PFSK-1 (cell line): ENCODE data around the gene SLC7A6.

Source experiments
- FOXP2 ChIP-seq: optimal IDR thresholded peaks from 2 replicates; pipeline ENCODE3; 2011; ENCODE audit warnings: borderline replicate concordance, control low read depth, inconsistent platforms; ENCODE audit not compliant: insufficient read depth; ENCODE audit errors: extremely low read length, extremely low read depth
- POLR2AphosphoS5 ChIP-seq: IDR thresholded peaks from 2 replicates; pipeline ENCODE4 v1.6.1; 2012; ENCODE audit warnings: low read depth, mild to moderate bottlenecking, control low read depth, low read length, moderate library complexity
- REST ChIP-seq, 2 experiments: IDR thresholded peaks; 2 replicates each; pipeline versions ENCODE4 v1.6.1 to v1.8.0; 2011 to 2012; ENCODE audit warnings: low read depth in 2 of 2, low read length in 2 of 2, control low read depth in 1 of 2, inconsistent platforms in 1 of 2, mild to moderate bottlenecking in 1 of 2, moderate library complexity in 1 of 2; ENCODE audit not compliant: insufficient read depth in 1 of 2
- SIN3A ChIP-seq: IDR thresholded peaks from 2 replicates; pipeline ENCODE4 v1.6.1; 2012; ENCODE audit warnings: mild to moderate bottlenecking, low read length, moderate library complexity, borderline replicate concordance; ENCODE audit not compliant: insufficient read depth
- TAF1 ChIP-seq: IDR thresholded peaks from 2 replicates; pipeline ENCODE4 v1.6.1; 2012; ENCODE audit warnings: low read length, control low read depth, borderline replicate concordance; ENCODE audit not compliant: insufficient read depth

The SLC7A6 gene

GRCh38 chr16:68242926-68243858 lies 21.1 kb upstream of the SLC7A6 start:
- TF ChIP-seq REST (IDR thresholded peaks at IDR 0.05; ENCODE audit: insufficient read depth in 1 of 2, low read depth in 2 of 2, low read length in 2 of 2) (no peak), FOXP2 (no peak), SIN3A (no peak), TAF1 (no peak), POLR2AphosphoS5 (no peak)

- TF ChIP-seq TAF1: no peak
- TF ChIP-seq SIN3A: no peak
- TF ChIP-seq REST (IDR thresholded peaks at IDR 0.05; ENCODE audit: insufficient read depth in 1 of 2, low read depth in 2 of 2, low read length in 2 of 2): no peak
- no peak for TF ChIP-seq POLR2AphosphoS5
- TF ChIP-seq FOXP2: no peak
Observed at GRCh38 chr16:68244481-68244902, 19.8 kb upstream of the SLC7A6 start.

- peak; percentile 65; the same call in 1 of the 2 replicates for TF ChIP-seq TAF1
- TF ChIP-seq FOXP2: peak; percentile 87
- peak; percentile 83; the same call in 1 of the 2 replicates for TF ChIP-seq SIN3A
- TF ChIP-seq REST (IDR thresholded peaks at IDR 0.05; ENCODE audit: insufficient read depth in 1 of 2, low read depth in 2 of 2, low read length in 2 of 2): no peak
- peak; percentile 73 for TF ChIP-seq POLR2AphosphoS5
Observed at GRCh38 chr16:68244903-68245853, 19.1 kb upstream of the SLC7A6 start, which contains the start of gene PLA2G15. Gene PLA2G15, plus strand, starts transcription at chr16:68245373. Its CDS starts 54 bp downstream, at chr16:68245427.

- no peak for TF ChIP-seq REST (IDR thresholded peaks at IDR 0.05; ENCODE audit: insufficient read depth in 1 of 2, low read depth in 2 of 2, low read length in 2 of 2)
- TF ChIP-seq SIN3A: no peak
- no peak for TF ChIP-seq TAF1
- TF ChIP-seq FOXP2: no peak
- TF ChIP-seq POLR2AphosphoS5: no peak
Observed at GRCh38 chr16:68246121-68246520, 18.2 kb upstream of the SLC7A6 start.
